ENCODE results near the gene DIP2A.

DIP2A gene

GRCh38 chr21:46475296-46475695 lies 16.6 kb downstream of the DIP2A start:
- DNase-seq (ENCODE audit: low read depth): no peak
- TF ChIP-seq MYC (IDR thresholded peaks at IDR 0.05; ENCODE audit: low read depth, low read length) (no peak), POLR2A (IDR thresholded peaks at IDR 0.05; ENCODE audit: extremely low read depth, insufficient read length) (no peak)
- TF ChIP-seq, protein P1, sequence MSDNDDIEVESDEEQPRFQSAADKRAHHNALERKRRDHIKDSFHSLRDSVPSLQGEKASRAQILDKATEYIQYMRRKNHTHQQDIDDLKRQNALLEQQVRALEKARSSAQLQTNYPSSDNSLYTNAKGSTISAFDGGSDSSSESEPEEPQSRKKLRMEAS (IDR thresholded peaks at IDR 0.05; ENCODE audit: low read depth, low read length): no peak
- TF ChIP-seq, protein P2, sequence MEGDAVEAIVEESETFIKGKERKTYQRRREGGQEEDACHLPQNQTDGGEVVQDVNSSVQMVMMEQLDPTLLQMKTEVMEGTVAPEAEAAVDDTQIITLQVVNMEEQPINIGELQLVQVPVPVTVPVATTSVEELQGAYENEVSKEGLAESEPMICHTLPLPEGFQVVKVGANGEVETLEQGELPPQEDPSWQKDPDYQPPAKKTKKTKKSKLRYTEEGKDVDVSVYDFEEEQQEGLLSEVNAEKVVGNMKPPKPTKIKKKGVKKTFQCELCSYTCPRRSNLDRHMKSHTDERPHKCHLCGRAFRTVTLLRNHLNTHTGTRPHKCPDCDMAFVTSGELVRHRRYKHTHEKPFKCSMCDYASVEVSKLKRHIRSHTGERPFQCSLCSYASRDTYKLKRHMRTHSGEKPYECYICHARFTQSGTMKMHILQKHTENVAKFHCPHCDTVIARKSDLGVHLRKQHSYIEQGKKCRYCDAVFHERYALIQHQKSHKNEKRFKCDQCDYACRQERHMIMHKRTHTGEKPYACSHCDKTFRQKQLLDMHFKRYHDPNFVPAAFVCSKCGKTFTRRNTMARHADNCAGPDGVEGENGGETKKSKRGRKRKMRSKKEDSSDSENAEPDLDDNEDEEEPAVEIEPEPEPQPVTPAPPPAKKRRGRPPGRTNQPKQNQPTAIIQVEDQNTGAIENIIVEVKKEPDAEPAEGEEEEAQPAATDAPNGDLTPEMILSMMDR (IDR thresholded peaks at IDR 0.05; ENCODE audit: low read depth, low read length): no peak
- no peak overlapping the region for H3K4me3 ChIP-seq (ENCODE audit: low read depth, low read length)

- TF ChIP-seq, protein P2 (IDR thresholded peaks at IDR 0.05; ENCODE audit: low read depth, low read length): no peak
- TF ChIP-seq POLR2A (IDR thresholded peaks at IDR 0.05; ENCODE audit: extremely low read depth, insufficient read length) (no peak), MYC (IDR thresholded peaks at IDR 0.05; ENCODE audit: low read depth, low read length) (no peak)
- TF ChIP-seq, protein P1 (IDR thresholded peaks at IDR 0.05; ENCODE audit: low read depth, low read length): no peak
- H3K4me3 ChIP-seq (ENCODE audit: low read depth, low read length): no peak overlapping the region
- DNase-seq (ENCODE audit: low read depth): no peak
Observed at GRCh38 chr21:46477765-46478164, 19.1 kb downstream of the DIP2A start.

DNA sequence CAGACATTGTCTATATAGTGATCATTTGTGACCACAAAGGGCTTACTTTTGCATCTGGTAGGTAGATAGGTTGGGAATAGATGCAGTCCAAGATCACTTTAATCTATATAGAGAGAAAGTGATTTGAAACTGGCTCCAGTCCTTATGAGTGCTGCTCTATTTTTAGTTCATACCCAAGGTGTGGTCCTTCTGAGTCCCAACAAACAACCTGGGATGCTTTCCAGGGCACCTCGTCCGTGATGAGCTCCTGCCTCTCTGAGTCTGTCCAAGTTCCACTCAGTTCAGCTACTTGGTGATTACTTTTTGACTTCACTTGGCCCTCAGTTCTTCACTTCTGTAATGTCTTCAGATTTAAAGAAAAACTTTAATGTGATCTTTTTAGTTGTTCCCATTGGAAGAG lies 20.2 kb downstream of the DIP2A start:
- DNase-seq (ENCODE audit: low read depth): no peak
- TF ChIP-seq POLR2A (IDR thresholded peaks at IDR 0.05; ENCODE audit: extremely low read depth, insufficient read length) (no peak), MYC (IDR thresholded peaks at IDR 0.05; ENCODE audit: low read depth, low read length) (no peak)
- TF ChIP-seq, protein P1 (IDR thresholded peaks at IDR 0.05; ENCODE audit: low read depth, low read length): no peak
- TF ChIP-seq, protein P2 (IDR thresholded peaks at IDR 0.05; ENCODE audit: low read depth, low read length): no peak
- H3K4me3 ChIP-seq (ENCODE audit: low read depth, low read length): no peak overlapping the region

DNA sequence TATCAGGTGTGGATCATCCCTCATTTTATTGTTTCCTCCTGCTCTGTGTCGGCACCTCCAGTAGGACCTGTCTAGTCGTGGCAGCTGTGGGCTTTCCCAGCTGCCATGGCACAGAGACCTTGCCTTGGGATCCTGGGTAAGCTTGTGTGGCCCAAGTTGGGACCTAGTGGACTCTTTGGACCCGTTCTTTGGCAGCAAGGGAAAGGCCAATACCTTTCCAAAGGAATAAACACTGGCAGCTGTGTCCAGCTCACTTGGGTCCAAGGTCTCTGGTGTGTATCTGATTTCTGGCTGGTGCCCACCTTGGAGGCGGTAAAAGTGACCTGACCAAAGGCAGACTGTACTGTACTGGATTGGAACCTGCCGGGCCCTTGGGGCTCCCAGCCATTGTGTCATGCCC lies 21.8 kb downstream of the DIP2A start:
- TF ChIP-seq MYC (IDR thresholded peaks at IDR 0.05; ENCODE audit: low read depth, low read length) (no peak), POLR2A (IDR thresholded peaks at IDR 0.05; ENCODE audit: extremely low read depth, insufficient read length) (no peak)
- TF ChIP-seq, protein P2 (IDR thresholded peaks at IDR 0.05; ENCODE audit: low read depth, low read length): no peak
- TF ChIP-seq, protein P1 (IDR thresholded peaks at IDR 0.05; ENCODE audit: low read depth, low read length): no peak
- H3K4me3 ChIP-seq (ENCODE audit: low read depth, low read length): no peak overlapping the region
- DNase-seq (ENCODE audit: low read depth): no peak

DNA sequence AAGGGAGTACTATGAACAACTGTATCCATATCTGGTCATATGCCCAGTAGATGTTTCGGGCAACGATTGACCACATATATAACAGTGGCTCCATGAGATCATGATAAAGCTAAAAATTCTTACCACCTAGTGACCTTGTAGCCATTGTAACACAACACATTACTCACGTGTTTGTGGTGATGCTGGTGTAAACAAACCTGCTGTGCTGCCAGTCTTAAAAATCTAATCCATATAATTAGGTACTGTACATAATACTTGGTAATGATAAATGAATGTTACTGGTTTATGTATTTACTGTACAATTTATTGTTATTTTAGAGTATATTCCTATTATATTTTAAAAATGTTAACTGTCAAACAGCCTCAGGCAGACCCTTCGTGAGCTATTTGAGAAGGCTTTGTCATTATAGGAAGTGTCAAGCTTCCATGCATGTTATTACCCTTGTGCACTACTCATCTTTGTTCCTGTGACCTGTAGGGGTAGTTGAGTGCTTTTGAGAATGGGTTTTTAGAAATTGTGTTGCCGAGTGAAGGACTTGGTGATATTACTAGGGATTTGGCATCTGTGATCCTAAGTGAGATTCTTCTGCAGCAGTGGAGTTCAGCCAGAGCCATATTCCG lies 23.6 kb downstream of the DIP2A start:
- DNase-seq (ENCODE audit: low read depth): no peak
- TF ChIP-seq, protein P1 (IDR thresholded peaks at IDR 0.05; ENCODE audit: low read depth, low read length): no peak
- TF ChIP-seq POLR2A (IDR thresholded peaks at IDR 0.05; ENCODE audit: extremely low read depth, insufficient read length) (no peak), MYC (IDR thresholded peaks at IDR 0.05; ENCODE audit: low read depth, low read length) (no peak)
- TF ChIP-seq, protein P2 (IDR thresholded peaks at IDR 0.05; ENCODE audit: low read depth, low read length): no peak
- H3K4me3 ChIP-seq (ENCODE audit: low read depth, low read length): no peak overlapping the region

All from NB4 (cell line).